Mucosa of gallbladder (tissue), 1 donor: ENCODE data around the gene CREBBP. TPM values are rescaled to one million over a fixed set of nuclear protein-coding genes. Genes with fewer than 3 reads are reported as not detected.

Experiments used
- DNase-seq: peaks from one replicate; pipeline ENCODE4 v3.0.0-alpha.2; 2020; ENCODE audit warnings: low spot score
- total RNA-seq: library from RNA; stranded (reverse); gene quantifications from one replicate; pipeline ENCODE4 v1.2.1, GENCODE V29; 2021
- donor health status: DM: no; HTN: no; CAD: no.

Gene CREBBP
- total RNA-seq, 1 donor from 2014 or later: 74.6 TPM

- no peak for DNase-seq
These were observed 24.0 kb downstream of the CREBBP start for GRCh38 chr16:3856367-3857141.

DNA sequence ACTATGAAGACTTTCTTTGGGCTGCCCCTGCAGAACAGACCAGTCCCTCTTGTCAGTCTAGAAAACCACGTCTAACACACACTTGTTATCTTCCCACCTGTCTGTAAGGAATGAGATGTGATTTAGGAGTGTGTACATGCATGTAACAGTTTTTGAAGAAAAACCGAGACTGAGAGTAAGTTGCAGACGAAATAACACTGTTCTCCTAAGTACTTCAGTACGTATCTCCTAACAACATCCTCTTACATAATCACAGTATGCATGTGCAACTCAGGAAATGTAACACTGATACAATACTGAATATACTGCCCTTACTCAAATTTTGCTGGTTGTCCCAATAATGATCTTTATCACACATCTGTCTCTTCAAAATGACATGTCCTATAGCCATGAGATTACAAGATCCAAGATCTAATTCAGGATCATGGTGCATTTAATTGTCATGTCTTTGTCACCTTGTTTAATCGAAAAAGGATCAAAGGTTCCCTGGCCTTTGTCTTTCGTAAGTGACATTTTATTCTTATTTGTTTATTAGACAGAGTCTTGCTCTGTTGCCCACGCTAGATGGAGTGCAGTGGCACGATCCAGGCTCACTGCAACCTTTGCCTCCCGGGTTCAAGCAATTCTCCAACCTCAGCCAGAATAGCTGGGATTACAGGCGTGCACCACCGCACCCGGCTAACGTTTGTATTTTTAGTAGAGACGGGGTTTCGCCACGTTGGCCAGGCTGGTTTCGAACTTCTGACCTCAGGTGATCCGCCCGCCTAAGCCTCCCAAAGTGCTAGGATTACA, 25.6 kb downstream of the CREBBP start:
- DNase-seq: no peak

DNA sequence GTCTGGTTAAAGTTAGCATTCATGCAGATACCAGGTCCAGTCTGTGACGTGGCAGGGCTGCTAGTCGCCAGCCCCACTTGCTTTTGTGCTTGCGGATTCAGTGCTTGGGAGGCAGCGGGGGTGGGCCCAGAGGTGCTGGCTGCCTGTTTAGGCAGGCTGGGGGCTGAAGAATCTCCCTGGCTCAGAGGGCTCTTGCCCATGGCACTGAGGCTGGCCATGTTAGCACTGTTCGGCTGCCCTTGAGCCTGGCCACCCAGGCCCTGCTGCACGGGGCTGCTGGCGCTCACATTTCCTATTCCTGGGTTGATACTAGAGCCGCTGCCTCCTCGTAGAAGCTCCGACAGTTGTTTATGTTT, 30.0 kb downstream of the CREBBP start:
- DNase-seq: no peak

DNA sequence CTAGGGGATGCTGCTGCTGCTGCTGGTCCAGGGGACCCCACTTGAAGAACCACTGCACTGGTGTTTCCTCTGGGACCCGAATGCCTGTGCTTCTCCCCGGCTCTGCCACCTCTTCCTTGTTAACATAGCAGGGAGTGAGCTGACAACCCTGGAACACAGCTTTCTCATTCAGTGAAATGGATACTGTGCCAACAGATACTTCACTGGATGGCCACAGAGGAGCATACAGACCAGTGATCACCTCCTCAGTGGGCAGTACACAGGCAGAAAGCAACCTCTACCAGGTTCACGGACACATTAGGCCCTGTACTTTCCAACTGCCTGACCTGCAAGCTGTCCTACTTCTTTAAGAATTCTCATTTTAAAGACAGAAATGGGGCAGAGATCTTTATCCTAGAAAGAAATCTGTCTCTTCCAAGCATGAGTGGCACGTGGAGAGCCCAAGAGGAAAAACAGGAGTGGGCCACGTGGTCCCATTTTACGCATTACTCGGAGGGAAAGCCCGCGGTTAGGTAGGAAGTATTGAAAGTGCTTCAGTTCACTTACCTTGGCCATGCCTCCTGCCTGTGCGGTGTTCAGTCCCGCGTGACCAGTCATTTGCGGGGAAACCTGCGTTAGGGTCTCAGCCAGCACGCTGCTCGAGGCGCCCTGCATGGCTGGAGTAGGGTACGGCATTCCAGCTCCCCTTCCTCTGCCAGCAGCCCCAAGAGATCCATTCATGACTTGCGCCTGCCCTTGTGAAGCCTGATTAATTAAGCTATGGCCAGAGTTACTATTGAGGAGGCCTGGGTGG, 30.6 kb downstream of the CREBBP start:
- DNase-seq: no peak

- no peak for DNase-seq
These were observed 33.9 kb downstream of the CREBBP start for GRCh38 chr16:3846595-3847091.

DNA sequence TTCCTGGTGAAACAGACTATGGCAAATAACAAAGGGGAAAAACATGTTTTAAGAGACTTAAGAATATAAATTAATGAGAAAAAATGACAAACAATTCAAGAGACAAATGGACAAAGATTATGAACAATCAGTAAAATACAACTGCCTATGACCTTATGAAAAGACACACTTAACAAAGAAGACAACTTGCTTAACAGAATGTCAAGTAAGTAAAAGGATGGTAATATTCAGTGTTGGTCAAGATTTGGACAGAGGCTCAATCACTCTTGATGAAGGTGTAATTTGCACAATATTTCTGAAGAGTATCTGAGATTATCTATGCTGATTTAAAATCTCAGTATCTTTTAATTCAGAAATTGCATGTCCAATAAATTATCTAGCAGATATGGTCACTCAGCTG, 34.4 kb downstream of the CREBBP start:
- DNase-seq: no peak

GRCh38 chr16:3842994-3843393, 37.5 kb downstream of the CREBBP start:
- no peak for DNase-seq

- DNase-seq: no peak
These were observed 38.6 kb downstream of the CREBBP start for GRCh38 chr16:3841729-3842508.

GRCh38 chr16:3839402-3840184, 40.9 kb downstream of the CREBBP start:
- DNase-seq: no peak

DNA sequence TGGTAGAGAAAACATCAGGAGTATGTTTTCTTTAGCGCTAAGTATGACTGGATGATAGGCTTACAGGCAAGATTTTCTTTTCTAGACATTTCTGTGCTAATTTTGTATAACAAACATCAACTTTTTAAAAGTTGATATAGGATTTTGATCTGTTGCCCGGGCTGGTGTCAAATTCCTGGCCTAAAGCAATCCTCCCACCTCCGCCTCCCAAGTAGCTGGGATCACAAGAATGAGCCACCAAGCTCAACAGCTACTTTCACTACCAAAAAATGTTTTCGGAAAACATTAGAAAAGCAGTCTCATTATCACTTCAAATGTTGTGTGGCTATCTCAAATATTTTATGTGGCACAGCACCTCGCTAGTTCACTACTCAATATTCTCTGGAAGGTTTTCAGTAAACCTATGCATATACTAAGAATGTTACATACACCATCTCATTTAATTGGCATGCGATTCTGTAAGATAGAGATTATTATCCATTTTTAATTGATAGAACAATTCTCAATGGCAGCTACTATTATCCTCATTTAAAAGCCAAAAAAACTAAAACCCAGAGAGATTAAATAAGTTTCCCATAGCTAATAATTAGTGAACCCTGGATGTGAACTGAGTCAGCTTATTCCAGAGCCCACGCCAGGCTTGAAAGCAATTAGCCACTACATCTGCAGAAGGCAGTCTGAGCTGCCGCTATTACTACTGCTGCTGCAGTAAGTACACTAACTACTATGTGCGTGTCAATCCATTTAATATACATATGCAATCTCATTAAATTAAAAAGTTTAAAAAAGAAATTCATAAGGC, 41.7 kb downstream of the CREBBP start:
- no peak for DNase-seq

GRCh38 chr16:3837851-3838586, 42.5 kb downstream of the CREBBP start:
- DNase-seq: no peak

DNA sequence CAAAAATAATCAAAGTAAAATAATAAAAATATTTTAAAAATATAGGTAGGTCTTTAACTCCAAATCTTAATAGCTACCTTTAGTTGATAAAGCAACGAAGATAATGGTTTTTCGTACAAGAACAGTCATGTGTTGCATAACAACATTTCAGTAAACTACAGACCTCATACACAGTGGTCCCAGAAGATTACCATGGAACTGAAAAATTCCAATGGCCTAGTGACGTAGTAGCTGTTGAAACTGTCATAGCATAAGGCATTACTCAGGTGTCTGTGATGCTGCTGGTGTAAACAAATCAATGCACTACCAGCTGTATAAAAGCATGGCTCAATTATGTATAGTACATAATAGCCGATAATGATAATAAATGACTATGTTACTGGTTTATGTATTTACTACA, 43.9 kb downstream of the CREBBP start:
- no peak for DNase-seq

GRCh38 chr16:3835089-3835602, 45.4 kb downstream of the CREBBP start:
- no peak for DNase-seq

DNA sequence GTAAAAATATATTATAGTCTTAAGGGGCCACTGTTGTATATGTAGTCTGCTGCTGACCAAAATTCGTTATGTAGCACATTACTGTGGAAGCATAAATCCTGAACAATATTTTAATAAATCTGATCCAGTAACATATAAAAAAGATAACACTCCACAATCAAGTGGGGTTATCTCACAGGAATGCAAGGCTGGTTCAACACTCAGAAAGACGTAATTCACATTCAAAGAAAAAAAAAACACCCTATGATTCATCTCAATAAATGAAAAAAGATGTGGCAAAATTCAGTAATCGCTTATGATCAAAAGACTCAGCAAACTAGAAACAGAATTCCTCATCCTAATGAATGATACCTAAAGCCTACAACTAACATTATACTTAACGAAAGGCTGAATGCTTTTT, 47.8 kb downstream of the CREBBP start:
- DNase-seq: no peak

- no peak for DNase-seq
These were observed 49.8 kb downstream of the CREBBP start for GRCh38 chr16:3830625-3831254.

GRCh38 chr16:3829631-3830536, 50.6 kb downstream of the CREBBP start:
- DNase-seq: no peak

GRCh38 chr16:3825940-3826339, 54.6 kb downstream of the CREBBP start:
- no peak for DNase-seq
